ENCODE data around the gene ARL6IP6.
"Not testable (repeated sequence)": the region's sequence is repeated elsewhere in the genome, so short reads cannot be mapped to it uniquely, and the experiment has no call there.

ARL6IP6 gene

GRCh38 chr2:152718076-152718908 lies at the start of gene ARL6IP6:
Gene ARL6IP6 (plus strand): TSS chr2:152718620. CDS start chr2:152718625, 5 bp downstream.
- DNase-seq: peak; percentile 89 to 92

- no peak for DNase-seq
Observed at GRCh38 chr2:152674334-152674733, 44.1 kb upstream of the ARL6IP6 start.

DNA sequence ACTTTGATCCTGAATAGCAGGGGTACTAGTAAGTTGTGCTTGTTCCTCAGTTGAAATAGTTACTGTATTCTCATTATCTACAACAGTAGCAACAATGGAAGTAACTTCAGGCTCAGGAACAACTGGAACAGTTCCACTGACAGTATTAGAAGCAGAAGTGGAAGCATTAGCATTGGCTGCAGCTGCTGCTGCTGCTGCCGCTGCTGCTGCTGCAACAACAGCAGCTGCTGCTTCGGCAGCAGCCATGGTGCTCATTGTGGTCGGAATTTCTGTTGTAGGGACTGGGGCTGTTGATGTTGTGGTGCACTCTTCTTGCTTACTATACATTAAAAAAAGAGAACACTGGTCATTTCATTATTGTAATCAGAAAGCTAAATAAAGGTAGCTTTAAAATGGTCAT lies 42.0 kb upstream of the ARL6IP6 start:
- no peak for DNase-seq

DNA sequence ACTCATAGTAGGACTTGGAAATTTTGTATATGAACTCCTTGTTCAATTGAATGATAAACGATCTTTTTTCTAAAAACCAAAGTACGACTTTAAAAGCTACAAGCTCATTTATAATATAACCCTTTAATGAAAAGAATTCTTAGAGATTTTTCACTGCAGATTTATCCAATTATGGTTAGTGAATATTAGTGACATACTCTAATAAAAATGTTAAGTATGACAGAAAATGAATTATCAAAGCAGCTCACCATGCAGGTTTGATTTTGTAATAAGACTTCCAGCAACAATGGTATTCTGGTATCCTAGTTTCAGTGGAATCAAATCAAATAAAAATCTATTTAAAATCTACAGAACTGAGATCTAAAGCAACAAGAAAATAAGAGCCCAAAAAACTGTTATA lies 39.6 kb upstream of the ARL6IP6 start:
- DNase-seq: no peak

- DNase-seq: no peak
Observed at GRCh38 chr2:152682663-152683062, 35.8 kb upstream of the ARL6IP6 start.

DNA sequence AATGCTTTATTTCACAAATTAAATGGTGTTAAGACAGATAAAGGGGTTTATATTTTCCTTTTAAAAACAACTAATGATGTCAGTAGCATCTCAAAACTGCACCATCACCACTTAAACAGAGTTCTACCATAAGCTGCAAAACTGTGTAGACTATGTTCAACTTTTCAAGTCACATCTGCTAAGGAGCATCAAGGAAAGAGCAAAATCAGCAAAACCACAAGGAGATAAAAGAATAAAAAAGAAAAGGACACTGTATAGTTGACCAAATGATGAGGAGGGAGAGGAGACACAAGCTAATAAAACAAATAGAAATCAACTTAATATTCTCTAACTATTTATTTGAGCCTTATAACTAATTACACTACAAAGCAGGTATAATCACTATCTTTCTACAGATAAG lies 35.0 kb upstream of the ARL6IP6 start:
- DNase-seq: no peak

DNA sequence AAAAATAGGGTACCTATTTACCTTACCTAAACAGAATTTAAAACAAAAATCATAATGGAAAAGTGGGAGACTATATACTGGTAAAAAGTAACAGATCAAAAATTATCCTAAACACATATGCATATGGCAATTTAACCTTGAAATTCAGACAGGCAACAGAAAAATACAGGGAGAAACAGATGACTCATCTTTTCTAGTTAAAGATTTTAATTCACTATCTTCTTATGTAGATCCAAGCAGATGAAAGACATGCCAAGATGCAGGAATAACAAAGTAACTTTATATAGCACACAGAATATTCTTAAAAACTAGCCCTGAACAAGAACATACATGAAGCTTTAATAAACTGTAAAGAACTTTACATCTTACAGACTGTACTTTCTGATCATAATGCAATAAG lies 32.1 kb upstream of the ARL6IP6 start:
- no peak for DNase-seq

DNA sequence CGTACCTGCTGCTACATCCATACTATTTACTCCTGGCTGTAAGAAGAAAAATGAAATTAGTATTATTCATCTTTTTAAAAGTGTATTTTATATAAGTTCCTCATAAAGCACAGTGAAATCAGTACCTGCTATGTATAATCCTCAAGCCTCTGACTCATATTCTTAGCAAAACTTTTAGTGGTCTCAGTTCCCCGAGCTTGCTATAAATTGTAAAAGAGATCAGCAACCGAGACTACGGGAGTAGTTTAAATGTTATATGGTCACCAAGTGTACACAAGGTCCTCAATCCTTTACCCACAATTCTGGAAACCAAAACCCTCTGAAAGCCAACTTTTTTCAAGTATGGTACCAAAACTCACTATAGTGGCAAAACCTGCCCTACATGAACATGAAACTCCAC lies 25.4 kb upstream of the ARL6IP6 start:
- no peak for DNase-seq

- DNase-seq: peak in 1 of 2 experiments; percentile 55
Observed at GRCh38 chr2:152694161-152694661, 24.2 kb upstream of the ARL6IP6 start.

GRCh38 chr2:152695763-152696162 lies 22.7 kb upstream of the ARL6IP6 start:
- no peak for DNase-seq

DNA sequence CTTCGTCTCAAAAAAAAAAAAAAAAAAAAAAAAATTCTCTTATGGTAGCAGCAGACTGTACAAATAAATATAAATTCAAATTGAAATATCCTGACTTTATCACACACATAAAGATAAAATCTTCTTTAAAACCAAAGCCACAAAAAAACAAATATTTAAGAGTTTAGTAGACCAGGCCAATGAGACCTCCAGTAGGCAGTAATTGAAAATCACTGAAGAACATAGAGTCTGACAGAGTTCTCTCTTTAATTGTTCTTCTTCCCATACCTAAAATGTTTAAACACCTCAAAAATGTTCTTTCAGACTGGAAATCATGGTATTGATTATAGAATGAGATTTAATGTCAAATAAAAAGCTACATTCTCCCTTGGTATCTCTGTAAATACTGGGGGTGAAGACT lies 21.9 kb upstream of the ARL6IP6 start:
- no peak for DNase-seq

DNA sequence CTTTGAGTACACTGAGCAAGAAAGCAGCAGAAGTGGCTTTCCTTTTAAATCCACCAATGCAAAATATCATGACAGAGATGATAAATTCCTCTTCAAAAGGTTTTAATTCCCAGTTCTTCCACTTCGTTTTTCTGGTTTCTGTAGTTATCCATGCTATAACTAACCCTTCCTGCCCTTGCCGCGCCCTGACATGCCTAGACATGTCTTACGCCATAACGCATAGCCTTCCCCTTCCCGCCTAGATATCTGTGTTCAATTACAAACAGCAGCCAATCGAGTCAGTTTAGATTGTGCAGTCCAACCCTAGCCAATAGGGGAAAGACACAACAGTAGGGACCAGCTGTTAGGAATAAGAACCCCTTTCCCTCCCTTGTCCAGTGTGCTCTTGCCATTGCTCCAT lies 17.2 kb upstream of the ARL6IP6 start:
- DNase-seq: no peak

- no peak for DNase-seq
Observed at GRCh38 chr2:152706477-152707021, 11.9 kb upstream of the ARL6IP6 start.

DNA sequence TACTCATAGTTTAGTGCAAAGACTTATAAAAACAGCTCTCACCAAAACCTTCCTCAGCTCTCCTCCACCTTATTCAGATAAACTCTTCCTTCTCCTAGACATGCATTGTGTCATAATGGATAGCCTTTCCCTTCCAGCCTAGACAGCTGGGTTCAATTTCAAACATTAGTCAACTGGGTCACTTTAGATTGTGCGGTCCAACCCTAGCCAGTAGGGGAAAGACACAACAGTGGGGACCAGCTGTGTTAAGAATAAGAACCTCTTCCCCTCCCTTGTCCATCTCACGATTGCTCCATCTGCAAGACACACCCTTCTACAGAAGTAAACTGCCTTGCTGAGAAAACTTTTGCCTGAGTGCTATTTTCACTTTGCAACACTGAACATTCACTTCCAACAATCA lies 9.7 kb upstream of the ARL6IP6 start:
- DNase-seq: no peak

DNA sequence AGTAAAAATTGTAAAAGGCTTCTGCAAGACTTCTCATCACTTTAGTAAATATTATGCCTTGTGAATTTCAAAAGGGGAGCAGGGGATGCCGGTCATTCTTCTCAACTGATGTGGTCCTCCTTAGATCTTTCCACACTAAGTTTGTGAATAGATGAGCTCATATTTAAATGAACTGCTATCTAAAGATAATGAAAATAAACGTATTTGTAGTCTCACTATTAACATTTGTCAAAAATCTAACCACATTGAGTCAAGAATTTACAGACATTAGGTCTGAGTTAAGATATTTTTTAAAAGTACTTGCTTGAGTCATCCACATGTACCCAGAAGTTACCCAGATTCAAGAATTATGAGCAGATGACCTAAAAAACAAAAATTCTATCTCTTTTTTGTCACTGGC lies 7.7 kb upstream of the ARL6IP6 start:
- no peak for DNase-seq

DNA sequence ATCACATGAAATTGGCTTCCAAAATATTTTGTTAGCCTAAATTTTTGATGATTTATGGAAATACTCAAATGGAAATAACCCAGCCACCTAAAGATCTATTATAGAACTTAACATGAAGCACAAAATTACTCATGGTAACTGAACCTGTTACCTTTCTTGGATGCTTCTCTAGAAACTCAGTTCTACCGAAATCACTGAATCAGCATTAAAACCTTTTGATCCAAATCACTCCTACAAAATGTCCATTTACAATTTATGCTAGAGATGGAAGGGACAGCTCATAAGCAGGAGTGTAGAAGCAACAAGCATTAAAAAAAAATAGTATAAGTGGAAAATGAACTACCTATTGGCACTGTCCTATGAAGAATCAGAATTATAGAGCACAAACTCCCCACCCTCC lies 3.3 kb upstream of the ARL6IP6 start:
- no peak for DNase-seq

DNA sequence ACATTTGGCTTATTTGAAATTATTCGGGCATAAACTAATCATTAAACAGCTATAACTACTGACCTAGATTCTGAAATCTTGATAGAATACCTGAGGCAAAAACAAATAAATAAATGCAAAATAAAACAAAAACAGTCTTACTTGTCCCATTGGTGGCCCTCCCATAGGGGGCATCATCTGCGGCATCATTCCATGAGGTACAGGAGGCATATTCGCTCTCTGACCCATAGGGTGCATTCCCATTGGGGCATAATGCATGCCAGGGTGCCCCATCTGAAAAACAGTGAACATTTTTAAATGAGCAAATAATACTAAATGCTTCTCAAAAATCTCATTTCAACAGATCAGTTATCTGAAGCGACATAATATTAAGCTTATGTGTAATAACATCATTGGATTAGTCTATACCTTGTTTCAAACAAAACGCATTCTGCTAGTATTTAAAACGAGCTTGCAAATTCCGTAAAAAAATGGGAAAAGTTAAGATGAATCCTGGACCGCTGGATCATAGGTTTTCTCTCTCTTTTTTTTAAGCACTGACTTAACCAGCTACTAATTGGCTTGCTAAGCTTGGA lies 2.5 kb upstream of the ARL6IP6 start:
- DNase-seq: no peak

DNA sequence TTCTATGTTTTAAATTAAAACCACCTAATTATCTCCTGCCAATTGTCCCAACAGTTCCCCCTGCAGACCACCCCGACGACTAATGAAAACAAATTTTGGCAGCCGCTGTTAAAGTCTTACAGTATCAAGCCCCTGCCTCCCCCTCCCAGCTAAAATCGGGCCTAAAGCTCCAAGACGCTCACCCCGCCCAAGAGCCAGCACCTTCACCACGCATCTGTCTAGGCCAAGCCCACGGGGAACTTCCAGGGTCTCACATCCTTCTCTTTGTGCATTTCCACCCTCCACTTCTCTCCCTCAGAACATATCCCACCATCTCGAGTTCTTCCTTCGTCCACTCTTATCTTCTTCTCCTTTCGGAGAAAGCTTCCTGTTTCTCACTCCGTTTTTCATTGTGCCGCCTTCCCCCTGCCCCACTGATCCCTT lies 1.6 kb upstream of the ARL6IP6 start:
- peak; percentile 33 to 39 for DNase-seq

DNA sequence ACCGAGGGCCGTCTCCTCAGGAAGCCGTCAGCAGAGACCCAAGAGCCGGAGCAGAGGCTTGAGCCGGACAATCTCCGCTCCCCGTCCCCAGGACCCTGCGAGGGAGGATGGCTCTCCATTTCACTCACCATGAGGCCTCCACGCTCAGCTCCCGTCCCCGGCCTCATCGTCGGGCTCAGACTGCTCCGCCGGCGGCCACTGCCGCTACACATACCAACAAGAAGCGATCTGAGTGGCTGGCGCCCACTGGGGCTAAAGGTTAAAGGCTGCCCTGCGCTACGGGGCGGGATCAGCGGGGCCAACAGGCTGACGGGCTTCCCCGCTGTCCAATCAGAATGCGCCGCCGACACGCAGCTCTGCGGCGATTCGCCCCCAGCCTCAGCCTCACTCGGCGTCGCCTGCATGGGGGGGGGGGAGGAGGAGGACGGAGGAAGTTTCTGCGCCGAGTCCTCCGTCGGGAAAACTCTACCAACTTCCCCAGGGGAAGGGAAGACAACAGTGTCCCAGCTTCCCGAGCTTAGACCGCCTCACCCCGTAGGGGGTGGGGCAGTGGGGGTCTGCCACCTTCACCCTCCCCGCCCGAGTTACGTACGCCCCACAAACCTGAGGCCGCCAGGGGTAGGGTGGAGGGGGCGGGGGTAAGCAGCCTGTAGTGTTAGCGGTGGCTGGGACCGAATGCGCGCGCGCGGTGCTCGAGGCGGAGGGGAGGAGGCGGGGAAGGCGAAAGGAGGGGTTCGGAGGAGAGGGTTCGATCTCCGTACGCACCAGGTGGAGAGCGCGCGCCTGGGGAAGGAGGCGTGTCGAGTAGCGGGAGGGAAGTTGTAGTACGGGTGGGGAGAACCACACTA lies 968 bp upstream of the ARL6IP6 start, which contains the start of gene PRPF40A:
TSS of gene PRPF40A (minus strand) at position 234 of the 848 bp plus-strand sequence. CDS start at position 212, 22 bp downstream.
- peak; percentile 98 to 99 for DNase-seq

DNA sequence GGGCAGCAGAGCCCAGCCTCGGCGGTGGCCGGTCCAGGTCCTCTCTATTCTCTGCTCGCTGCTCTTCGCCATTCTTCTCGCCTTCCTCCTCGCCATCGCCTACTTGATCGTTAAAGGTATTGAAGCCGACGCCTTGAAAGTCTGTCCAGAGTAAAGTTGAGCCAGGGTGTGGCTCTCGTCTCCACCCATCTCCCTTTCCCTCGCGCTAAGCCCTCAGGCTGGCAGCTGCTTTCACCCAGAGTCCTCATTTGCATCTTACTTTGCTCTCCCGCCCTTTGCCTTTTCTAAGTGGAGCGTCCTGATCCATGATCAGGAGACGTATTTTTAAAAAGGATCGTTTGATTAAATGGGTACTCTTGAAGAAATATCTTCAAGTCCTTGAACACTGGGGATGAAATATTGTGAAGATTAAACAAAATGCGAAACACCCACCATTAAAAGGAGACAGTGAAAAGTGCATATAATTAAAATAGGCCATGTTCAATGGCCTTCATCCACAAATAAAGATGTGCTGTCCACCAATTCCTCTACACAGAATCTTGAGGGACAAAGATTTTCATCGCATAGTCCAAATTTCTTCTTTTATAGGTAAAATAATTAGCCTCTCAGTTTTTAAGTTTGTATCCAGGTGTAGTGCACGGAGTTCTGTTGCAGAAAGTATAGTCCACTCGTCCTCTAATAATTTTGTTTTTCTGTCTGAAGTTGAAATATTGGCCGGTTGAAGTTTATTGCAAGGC lies 657 bp downstream of the ARL6IP6 start:
- no peak for DNase-seq

DNA sequence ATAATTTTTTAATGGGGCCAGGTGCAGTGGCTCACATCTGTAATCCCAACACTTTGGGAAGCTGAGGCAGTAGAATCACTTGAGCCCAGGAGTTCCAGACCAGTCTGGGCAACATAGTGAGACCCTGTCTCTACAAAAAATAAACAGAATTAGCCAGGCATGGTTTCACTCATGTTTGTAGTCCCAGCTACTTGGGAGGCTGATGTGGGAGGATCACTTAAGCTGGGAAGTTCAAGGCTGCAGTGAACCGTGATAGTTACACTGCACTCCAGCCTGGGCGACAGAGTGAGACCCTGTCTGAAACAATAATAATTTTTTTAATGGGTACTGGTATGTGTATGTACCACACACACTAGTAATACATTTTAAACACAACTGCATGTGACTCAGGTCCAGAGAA lies 2.4 kb downstream of the ARL6IP6 start:
- DNase-seq: no peak

DNA sequence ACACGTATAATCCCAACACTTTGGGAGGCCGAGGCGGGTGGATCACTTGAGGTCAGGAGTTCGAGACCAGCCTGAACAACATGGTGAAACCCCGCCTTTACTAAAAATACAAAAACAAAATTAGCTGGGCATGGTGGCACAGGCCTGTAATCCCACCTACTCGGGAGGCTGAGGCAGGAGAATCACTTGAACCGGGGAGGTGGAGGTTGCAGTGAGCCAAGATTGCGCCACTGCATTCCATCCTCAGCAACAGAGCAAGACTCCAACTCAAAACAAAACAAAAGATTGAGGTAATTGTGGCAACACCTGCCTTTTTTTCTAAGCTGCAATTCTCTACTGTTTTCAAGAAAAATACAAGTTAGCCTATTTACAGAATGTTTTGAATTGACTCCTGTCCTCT lies 4.2 kb downstream of the ARL6IP6 start:
- DNase-seq: not testable (repeated sequence)
